ENCODE results near the gene CAV2.

CAV2 gene

DNA sequence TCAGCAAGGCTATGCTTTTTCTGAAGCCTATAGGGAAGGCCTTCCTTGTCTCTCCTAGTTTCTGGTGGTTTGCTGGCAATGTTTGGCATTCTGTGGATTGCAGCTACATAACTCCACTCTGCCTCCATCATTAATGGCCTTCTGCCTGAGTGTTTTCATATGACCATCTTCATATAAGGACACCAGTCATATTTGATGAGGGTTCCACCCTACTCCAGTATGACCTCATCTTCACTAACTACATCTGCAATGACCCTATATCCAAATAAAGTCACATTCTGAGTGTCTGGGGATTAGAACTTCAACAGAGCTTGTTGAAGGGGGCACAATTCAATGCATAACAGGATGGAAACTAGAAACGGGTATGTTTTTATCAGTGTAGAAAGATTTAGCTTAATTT, 47.4 kb downstream of the CAV2 start:
- DNase-seq (ENCODE audit: low spot score) = no peak

DNA sequence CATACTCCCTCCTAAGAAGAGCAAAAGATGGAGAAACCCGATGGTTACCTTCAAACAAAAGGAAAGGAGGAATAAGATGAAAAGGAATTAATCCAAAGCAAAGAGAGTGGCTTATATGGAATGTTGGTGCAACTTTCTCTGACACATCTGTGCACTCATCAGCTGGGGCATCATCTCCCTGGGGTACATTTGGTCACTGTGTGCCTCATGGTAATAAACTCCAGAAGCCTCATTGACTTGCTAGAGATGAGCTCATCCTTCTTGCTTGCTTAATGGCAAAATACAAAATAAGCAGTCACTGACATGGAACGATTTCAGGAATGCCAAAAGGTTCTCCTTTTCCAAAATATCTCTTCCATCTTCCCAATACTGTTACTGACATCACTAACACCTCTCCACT, 47.8 kb downstream of the CAV2 start:
- peak; percentile 77 for DNase-seq (ENCODE audit: low spot score)

DNA sequence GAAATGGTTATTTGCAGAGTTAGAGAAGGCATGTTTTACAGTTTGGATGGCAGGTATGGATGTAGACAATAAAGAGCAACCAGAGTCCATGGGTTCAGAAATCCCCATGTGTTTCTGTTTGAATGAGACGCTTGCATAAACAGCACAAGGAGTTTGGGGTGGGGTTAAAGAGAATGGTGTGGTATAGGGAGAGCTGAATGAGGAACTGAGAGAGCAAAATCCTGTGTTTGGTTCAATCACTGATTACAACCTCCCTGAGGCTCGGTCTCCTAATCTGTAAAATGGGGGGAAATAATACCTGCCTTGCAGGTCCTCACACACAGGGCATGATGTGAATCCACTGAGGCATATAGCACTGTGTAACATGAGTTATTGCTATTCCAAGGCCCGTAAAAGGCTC, 49.0 kb downstream of the CAV2 start:
- no peak for DNase-seq (ENCODE audit: low spot score)

DNA sequence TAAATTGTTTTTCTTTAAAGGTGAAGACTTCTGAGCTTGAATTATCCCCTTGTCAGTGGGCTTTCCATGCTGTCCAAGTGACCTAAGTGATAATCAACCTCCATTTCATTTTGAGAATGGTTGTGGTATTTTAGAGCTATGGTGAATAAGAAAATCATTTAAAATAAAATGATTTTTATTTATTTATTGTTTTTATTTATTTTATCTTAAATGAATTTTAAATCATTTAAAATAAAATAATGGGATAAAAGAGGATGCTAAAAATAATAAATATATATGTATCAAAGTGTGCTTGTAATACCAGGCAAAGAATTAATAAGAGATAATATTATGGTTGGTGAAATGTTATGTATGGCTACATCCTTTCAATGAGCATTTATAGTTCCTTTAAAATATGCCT, 49.8 kb downstream of the CAV2 start:
- no peak for DNase-seq (ENCODE audit: low spot score)

DNA sequence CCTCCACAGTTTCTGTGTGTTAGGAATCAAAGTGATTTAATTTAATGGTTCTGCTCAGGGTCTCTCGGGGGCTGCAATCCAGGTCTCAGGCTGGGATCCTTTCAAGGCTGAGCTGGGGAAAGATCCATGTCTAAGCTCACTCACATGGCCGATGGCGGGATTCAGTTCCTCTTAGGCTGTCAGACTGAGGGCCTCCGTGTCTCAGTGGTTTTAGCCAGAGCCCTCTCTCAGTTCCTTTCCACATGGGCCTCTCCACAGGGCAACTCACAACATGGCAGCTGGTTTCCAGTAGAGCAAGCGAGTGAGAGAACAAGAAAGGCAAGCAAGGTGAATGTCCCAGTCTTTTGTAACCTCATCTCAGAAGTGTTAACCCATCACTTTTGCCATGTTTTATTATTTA, 52.2 kb downstream of the CAV2 start:
- DNase-seq (ENCODE audit: low spot score) = no peak

DNA sequence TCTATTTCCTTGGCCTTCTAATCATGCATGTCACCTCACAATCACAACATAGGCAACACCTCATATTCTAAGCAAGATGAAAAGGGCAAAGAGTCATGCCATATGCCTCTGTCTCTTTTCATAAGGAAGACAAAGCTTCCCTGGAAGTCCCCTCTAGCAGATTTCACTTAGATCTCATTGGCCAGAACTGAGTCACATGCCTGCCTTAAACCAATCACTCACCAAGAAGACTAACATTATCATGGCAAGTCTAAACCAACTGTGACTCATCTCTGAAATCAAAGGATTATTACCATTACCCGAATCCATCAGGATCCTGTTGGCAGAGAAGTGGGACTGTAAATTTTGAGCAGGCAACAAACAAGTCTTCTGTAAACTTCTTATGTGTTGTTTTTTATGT, 53.1 kb downstream of the CAV2 start:
- peak; percentile 66 for DNase-seq (ENCODE audit: low spot score)

DNA sequence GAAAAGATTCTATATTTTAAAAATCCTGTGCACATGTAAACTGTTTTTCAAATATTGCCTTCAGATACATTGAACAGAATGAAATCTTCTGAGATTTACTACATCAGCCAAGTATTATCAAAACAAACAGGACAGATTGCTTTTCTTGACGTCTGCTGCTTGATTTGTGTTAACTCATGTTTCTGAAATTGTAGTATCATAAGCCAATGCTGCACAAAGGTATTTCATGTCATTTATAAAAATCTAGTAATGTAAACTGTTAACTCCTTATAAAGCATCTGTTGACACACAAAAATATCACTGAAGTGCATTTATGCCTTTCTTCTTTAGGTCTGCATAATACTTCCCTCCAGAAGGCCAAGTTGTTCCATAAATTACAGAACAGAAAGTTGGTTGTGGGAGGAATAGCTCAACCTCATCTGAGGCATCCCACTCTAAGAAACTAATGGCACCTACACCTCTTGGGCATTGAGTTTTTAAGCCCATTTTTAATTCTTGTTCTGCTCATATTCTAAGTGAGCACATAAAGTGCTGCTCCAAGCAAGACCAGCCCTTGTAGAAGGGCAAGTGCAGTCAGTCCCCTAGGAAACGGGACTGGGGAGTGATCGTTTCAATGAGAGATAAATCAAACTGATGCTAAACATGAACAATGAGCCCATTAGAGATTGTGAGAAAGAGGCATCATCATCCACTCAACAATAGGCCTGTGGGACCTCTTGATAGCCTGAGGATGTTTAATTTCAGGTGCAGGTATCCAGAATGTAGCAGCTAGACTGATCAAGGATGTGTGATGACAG, 53.8 kb downstream of the CAV2 start:
- DNase-seq (ENCODE audit: low spot score) = no peak

DNA sequence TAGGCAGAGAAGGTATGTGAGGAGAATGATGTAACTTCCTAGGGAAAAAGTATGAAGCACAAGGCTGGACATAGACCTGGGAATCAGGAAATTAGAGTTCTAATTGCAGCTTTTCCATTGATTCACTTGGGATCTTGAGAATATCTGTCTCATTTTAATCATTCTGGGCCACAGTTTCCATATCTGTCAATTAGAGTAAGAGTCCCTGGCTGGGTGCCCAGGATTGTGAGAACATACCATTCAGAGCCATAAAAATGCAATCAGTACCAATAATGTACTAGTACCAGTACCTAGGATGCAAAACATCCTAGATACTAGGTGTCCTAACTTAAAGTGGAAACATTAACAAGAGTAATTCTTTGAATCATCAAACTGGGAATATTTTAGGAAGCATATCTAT, 54.9 kb downstream of the CAV2 start:
- DNase-seq (ENCODE audit: low spot score) = no peak

DNA sequence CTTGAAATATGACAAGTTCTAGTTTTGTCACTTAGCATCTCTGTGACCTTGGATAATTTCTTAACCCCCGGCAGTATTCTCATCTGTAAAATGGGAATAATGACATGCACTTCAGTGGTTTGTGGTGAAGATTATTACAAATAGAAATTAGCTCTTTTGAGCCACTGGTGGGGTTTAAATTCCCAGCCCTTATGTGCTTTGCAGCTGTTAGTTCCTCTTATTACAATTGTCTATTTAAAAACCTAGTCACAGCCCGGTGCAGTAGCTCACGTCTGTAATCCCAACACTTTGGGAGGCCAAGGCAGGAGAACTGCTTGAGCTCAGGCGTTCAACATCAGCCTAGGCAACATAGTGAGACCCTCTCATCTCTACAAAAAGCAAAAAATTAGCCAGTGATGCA, 55.4 kb downstream of the CAV2 start:
- no peak for DNase-seq (ENCODE audit: low spot score)

DNA sequence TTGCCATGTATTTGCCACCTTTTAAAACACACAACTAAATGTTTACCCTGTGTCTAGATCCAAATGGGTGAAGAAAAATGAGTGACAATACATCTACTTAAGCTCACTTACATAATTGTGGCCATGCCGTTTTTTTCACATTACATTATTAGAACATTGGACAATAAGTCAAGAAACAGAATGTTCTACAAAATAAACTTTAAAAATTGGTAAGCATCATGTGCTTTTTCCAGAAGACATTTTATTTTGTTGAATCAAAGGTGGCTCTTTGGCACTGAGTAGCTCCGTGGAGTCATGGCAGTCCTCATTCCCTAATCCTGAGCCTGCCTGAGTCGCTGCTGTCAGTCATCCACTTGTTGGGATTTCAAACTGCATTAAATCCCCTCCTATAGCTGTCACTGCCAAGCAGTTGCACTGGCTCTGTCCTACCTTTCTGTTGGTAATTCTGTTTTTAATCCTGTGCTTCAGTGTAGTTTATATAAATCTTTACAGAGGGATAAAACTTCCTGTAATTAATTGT, 57.6 kb downstream of the CAV2 start:
- no peak for DNase-seq (ENCODE audit: low spot score)

DNA sequence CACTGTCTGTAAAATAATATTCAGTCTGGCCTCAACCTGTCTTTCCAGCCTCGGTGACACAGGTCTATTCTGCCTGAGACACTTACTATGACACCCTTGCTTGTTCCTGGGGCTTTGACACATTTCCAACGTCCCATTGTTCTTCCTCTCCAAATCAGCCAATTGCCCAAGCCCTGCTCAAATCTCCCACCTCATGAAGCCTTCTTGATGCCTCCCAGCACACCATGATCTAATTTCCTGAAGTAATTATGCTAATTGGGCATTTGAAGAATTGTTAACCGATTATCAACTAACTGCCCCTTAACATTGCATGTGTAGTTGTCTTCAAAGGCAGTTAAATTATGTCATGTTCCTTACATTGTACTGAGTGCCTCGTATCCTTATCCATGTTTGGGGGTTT, 58.4 kb downstream of the CAV2 start:
- no peak for DNase-seq (ENCODE audit: low spot score)

Measured in kidney tubule cell (primary cell).